ENCODE measurements around the gene ASZ1.

The ASZ1 gene

GRCh38 chr7:117402109-117402508 lies 25.2 kb downstream of the ASZ1 start:
- DNase-seq (ENCODE audit: low spot score): no peak

- DNase-seq (ENCODE audit: low spot score): peak; percentile 43
Measured at GRCh38 chr7:117401293-117402002, 25.8 kb downstream of the ASZ1 start.

GRCh38 chr7:117399820-117400422 lies 27.4 kb downstream of the ASZ1 start:
- DNase-seq (ENCODE audit: low spot score): peak; percentile 53

- no peak for DNase-seq (ENCODE audit: low spot score)
Measured at GRCh38 chr7:117395743-117396142, 31.6 kb downstream of the ASZ1 start.

- no peak for DNase-seq (ENCODE audit: low spot score)
Measured at GRCh38 chr7:117393781-117394180, 33.5 kb downstream of the ASZ1 start.

- DNase-seq (ENCODE audit: low spot score): no peak
Measured at GRCh38 chr7:117389871-117390270, 37.4 kb downstream of the ASZ1 start.

GRCh38 chr7:117386110-117386706 lies 41.1 kb downstream of the ASZ1 start:
- DNase-seq (ENCODE audit: low spot score): no peak

GRCh38 chr7:117385363-117386109 lies 41.8 kb downstream of the ASZ1 start:
- peak; percentile 70 for DNase-seq (ENCODE audit: low spot score)

GRCh38 chr7:117384688-117385362 lies 42.5 kb downstream of the ASZ1 start:
- DNase-seq (ENCODE audit: low spot score): no peak

- DNase-seq (ENCODE audit: low spot score): no peak
Measured at GRCh38 chr7:117383483-117384189, 43.7 kb downstream of the ASZ1 start.

- no peak for DNase-seq (ENCODE audit: low spot score)
Measured at GRCh38 chr7:117383046-117383445, 44.2 kb downstream of the ASZ1 start.

- DNase-seq (ENCODE audit: low spot score): peak; percentile 28
Measured at GRCh38 chr7:117381362-117381761, 45.9 kb downstream of the ASZ1 start.

- peak; percentile 31 for DNase-seq (ENCODE audit: low spot score)
Measured at GRCh38 chr7:117375380-117375779, 51.9 kb downstream of the ASZ1 start.

GRCh38 chr7:117372073-117372472 lies 55.2 kb downstream of the ASZ1 start:
- DNase-seq (ENCODE audit: low spot score): no peak

- DNase-seq (ENCODE audit: low spot score): no peak
Measured at GRCh38 chr7:117364339-117365080, 62.8 kb downstream of the ASZ1 start.

GRCh38 chr7:117362294-117362888 lies 64.9 kb downstream of the ASZ1 start:
- DNase-seq (ENCODE audit: low spot score): no peak

- DNase-seq (ENCODE audit: low spot score): no peak
Measured at GRCh38 chr7:117350027-117350426, 77.3 kb downstream of the ASZ1 start.

GRCh38 chr7:117349570-117349969 lies 77.7 kb downstream of the ASZ1 start:
- no peak for DNase-seq (ENCODE audit: low spot score)

GRCh38 chr7:117347962-117348672 lies 79.2 kb downstream of the ASZ1 start:
- no peak for DNase-seq (ENCODE audit: low spot score)

- no peak for DNase-seq (ENCODE audit: low spot score)
Measured at GRCh38 chr7:117347480-117347879, 79.8 kb downstream of the ASZ1 start.
